GM20431 (cell line): ENCODE results near the gene LAMB4.

Experiments used
- in situ Hi-C: fragments of 300-500 bp; cut with MseI, MboI; formaldehyde crosslinking; loops from one replicate; pipeline ENCODE4 v1.15.0; 2020; ENCODE audit warnings: low sequenced_read_pairs; ENCODE audit not compliant: unreplicated experiment

The LAMB4 gene

DNA sequence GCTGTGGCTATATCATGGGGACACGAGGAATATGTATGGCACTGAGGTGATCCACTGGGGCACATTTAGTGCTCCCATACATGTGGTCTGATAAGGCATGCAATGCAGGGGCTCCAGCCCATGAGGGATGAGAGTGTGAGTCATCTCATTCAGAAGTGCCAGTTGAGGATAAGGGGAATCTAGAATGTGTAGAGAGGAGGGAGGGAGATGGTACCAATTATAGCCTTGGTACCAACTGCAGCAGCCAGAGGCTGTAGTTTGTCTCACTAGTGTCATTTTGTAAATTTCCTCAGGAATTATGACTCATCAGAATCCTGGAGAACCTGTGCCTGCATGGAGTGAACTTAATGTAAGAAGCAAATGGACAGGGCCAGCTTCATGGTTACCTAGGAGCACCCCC lies 46.2 kb downstream of the LAMB4 start:
- in situ Hi-C loops = no loop called here

DNA sequence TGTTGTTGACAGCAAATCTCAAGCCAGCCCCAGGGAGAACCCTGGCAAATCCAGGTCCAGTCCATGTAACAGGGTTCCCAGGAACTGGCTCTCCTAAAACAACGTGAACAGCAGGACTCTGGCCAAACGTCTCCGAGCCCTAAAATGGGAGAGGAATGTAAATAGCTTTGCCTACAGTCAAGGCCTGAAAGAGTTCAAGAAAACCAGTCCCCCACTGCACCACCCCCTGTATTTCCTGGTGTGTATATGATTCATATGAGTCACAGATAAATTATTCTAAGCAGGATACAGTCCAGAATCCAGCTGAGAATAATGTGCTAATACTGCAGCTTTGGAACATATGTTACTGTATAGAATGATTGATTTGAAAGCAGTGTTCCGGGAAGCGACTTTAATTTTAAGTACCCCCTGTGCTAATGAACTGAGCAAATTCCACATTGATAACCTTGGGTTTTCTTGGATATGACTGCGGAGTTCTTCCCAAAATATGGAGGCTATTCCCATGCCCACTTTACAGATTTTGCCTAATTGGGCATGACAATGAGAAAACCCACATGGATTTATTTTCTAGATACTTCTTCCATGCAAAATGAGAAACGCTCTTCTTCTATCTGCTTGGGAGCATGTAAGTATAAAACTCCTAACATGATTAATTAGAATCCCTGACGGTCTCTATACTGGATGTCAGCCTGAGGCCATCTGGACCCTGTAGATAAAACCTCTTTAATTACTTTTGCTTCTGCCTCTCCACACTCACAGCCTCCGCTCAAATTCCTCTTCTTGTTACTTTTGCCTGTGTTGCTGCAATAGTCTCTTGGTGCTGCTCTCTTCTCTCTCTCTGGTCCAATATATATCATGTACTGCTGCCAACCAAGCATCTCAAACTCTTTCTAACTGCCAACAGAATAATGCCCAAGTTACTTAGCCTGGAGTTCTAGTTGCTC lies 50.2 kb downstream of the LAMB4 start:
- in situ Hi-C loops = no loop called here

DNA sequence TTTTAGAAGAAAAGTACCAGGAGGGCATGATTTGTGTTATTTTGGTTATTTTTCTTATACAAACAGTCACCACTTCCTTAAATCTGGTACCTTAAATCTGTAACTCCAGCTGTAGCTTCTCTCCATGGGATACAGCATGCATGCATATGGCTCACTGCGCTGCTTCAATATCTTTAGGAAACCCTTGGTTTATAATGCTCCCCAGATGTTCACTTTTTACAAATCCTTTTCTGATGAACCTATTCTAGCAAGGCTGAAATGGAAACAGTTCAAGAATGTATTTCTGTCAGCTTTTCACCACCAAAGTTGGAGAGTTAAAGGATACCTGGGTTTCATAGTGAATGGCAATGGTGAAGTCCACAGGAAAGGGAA lies 50.9 kb downstream of the LAMB4 start:
- in situ Hi-C loops = no loop called here

DNA sequence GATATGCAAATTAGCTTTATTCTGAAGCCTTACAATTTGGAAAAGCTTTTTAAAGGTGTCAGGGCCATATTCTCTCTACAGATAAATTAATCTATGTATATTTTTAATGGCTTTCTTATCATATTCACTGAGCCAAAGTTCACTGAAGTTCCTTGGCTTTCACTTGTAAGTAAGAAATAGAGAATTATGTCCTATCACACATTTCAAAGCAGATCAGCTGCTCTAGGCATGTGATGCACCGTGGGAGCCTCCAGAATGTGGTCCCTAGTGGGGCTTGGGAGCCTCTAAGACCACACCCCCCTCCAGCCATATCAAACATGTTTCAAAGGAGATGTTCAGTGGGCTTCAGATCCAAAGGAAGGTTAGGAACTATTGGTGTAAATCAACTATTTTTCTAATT lies 51.5 kb downstream of the LAMB4 start:
- in situ Hi-C loops = no loop called here

DNA sequence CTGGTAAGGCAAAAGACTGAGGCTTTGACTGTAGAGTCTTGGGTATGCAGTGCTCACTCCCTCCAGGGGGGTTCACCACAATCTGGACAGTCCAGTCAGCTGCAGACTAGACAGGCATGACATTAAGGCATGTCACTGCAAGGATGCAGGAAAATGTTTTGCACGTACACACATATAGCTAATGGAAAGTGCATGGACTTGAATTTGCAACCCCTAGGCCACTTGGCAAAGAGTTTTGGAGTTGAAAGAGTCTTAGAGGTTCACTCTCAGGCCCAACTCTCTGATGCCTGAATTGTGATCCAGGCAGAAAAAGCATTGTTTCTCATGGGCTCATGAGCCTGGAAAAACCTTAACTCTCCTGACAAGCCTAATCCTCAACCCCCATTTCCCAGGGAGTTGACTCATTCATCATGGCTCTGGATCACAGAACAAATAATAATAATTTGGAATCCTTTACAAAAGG lies 51.9 kb downstream of the LAMB4 start:
- in situ Hi-C loops = no loop called here

DNA sequence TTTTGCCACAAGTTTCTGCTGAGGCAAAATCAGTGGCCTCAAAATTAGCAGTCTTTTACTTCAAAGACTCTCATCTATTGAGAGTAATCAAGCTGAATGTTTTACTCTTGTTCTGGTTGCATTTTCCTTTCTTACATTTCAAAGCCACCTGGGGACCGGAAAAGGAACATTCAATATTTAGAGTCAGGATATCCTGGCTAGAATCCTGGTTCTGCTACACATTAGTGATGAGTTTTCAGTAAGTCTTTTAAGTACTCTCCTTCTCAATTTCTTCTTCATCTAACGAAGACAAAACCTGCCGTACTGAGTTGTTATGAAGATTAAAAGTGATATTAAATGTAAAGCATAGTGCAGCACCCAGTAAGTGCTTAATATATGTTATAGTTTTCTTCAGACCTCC lies 52.5 kb downstream of the LAMB4 start:
- in situ Hi-C loops = no loop called here

DNA sequence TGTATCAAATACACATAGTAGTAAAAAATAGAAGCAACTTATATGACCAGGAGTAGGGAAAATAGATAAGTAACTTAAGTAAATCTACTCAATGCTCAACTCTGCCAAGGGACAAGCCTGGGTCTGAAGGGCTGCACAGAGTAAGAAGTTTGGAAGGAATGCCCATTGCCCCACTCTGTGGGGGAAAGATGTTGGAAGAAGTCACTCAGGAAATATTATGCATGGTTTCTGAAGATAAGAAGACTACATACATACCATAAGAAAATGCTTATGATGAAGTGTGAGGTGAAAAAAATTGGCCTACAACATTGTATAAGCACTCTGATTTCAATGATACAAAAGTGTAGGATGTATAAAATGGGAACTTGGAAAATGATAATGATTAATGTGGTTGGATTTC lies 54.0 kb downstream of the LAMB4 start:
- in situ Hi-C loops = no loop called here

DNA sequence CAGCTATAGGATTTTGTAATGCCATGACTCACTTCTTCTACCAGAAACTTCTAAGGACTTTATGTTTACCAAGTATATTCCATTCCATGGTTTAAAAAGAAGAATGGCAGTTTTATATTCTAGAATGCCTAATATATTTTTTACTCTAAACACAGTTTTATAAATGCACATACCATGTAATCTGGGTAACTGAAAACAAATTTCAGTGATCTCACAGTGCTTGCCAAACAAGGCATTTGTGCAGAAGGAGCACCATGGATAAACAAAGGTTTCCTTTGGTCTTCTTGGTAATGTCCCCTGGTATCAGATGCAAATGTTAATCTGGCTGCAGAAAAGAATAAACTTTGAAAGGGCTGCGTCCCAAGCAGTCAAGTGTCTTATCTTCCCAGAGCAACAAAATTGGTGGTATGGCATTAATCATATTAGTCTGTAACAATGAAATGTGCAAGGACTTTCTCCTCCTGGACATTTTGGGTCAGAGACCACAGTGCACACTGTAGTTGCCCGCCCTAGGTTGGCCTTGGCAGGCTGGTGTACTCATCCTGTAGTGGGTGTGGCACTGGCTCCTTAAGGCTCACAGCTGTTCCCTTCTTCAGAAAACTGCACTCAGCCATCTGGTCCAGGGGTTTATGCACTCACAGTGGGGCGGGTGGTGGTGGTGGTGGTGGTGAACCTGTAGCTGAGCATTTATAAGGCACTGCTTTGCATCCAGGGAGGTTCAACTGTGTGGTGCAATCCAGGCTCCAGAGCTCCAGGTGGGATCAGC lies 56.7 kb downstream of the LAMB4 start:
- in situ Hi-C loops = no loop called here

DNA sequence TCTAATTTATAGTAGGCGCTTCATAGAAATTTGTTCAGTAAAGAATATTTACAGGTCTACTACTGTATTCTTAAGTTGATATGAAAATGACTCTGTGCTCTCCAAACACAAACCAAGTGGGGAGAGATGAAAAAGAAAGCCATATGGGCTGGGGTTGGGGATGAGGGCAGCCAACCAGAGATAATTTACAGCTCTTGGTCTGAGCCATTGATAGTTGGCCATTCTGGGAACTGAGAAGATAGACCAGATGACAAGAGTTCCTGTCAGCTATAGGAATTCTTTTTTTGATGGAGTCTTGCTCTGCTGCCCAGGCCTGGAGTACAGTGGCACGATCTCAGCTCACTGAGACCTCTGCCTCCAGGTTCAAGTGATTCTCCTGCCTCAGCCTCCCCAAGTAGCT lies 57.4 kb downstream of the LAMB4 start:
- in situ Hi-C loops = no loop called here

DNA sequence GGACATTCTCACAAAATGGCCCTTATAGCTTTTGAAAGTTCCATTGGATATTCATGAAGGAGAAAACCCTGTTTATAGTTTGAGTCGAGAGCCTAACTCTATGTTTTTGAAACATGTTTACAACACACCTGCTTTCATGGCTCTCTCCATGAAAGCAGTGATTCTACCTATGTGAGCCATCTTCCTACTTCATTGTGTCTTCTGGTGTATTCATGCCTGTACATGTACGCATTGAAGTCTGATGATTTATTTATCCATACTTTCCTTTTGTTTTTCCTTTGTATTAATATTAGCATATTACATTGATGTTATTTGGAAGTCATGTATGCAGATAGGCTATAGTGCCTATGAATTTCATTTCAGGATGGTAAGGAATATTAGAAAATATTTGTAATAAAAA lies 58.0 kb downstream of the LAMB4 start:
- in situ Hi-C loops = no loop called here

DNA sequence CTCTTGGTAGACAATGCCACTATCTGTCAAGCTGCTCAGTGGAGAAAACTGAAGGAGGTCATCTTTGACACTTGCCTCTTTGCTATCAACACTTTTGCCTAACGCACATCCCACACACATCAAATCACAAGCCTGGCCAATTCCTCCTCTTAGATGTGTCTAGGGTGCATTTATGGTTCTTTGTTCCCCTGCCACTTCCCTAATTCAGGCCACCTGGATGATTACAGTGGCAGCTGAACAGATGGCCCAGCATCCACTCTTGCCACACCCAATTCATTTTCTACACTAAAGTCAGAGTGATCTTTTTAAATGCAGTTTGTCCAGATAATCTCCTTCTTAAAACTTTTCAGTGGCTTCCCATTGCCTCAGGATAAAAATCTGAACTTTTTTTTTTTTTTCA lies 58.6 kb downstream of the LAMB4 start:
- in situ Hi-C loops = no loop called here

DNA sequence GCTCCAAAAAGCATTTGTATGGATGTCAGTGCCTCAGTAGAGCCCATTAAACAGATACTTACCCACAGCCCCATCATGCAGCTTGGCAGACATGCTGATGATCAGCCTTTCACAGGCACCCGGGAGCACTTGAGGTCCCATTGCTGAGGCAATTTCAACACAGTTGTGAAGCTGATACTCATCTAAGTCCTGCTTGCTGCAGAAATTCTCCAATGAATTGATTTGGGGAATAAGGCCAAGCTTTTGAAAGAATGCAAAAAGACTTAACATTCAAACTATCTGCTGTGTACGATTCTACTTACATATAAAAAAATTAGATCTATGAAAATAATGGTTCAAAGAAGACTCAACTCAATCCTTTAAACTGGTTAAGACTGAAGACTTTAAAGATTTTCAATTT lies 60.5 kb downstream of the LAMB4 start:
- in situ Hi-C loops = no loop called here

DNA sequence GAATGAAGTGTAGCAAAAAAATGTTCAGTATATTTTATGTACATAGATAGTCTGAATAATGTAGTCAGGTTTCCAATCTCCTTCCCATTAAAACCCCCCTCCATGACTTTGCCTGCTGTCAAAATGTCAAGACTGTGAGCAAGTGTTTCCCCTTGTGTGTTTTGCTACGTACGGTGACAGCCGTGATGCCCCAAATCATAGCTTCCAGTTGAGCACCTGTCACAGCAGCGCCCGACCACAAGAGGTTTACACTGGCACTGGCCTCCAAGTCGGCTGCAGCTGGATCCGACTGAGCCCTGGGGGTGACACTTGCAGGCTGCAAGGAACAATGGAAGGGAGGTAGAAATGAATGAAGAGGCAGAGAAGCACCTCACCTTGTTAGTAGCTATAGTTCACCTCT lies 62.3 kb downstream of the LAMB4 start:
- in situ Hi-C loops = no loop called here

DNA sequence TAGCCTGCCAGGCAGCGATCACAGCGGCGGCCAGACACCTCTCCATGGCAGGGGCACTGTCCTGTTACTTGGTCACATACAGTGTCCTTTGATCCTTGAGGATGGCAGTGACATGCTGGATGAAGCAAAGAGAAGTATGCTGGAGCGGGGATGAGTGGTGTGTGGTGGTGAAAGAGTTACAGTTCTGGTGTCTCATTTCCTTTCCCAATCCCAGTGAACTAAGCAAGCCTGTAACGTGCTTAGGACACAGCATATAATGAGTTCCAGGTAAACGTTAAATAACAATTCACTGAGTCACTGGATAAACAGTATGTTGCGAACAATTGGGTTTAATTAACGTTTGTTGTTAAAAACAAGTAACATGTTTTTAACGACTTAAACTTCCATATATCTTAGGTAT lies 63.7 kb downstream of the LAMB4 start:
- in situ Hi-C loops = no loop called here

DNA sequence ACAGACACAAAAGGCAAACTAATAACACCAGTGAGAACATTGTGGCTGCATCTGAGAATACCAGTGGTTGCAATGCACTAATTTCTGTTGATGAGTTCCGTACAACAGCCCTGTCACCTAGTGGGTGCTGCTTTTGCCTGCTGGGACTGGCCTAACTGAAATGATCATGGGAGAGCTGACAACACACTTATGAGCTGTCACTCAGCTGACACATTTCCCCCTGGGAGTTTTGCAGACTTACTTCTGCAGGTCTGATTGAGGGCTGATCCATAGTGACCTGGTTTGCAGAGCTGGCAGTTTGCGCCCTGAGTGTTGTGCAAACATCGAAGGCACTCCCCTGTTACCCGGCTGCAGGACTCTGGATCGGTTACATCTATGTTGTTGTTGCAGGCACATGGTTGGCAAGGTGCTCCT lies 66.6 kb downstream of the LAMB4 start:
- in situ Hi-C loops = no loop called here

DNA sequence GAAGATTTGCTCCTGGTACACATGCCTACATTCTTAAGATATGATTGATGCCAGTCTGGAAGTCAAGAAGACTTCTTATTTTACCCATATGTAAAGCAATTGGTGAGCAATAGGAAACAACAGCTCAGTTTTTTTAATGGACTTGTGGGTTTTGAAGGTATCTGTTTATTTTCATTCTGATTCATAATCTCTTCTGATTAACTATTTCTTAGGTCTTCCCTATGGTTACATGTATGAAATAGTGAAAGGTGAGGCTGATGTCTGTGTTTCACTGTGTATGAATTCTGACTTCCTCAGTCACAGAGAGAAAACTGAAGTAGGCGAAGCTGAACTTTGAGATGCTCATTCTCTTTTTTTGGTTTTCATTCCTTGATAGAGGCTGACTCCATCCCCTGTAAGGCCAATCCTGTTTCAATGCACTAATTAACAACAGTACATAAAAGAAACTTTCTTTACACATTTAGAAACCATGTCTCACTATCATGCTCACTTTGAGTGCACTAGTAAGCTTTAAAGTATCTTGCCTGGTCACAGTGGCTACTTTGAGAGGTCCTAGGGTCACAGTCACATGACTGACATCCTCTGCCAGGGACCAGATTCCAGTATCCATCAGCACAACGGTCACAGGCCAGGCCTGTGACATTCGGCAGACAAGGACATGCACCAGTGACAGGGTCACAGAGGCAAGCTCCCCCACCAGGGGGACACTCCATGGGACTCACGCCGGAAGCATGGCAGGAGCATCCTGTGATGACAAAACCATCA lies 67.7 kb downstream of the LAMB4 start:
- in situ Hi-C loops = no loop called here

DNA sequence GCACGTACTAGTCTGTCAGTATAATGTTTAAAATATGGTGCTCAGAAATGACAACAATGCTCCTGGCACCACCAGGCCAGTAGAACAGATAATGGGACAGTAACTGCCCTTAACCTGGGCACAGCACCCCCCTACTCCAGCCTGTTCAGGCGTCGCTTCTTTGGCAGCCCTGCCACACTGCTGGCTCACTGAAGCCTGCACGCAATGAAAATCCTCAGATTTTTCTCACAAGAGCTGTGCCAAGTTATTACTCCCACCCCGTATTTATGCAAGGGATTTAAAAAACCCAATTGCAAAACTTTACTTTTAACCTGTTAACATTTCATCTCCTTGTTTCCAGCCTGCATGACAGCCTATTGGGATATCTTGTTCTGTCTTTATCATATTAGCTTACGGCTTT lies 70.6 kb downstream of the LAMB4 start:
- in situ Hi-C loops = no loop called here

DNA sequence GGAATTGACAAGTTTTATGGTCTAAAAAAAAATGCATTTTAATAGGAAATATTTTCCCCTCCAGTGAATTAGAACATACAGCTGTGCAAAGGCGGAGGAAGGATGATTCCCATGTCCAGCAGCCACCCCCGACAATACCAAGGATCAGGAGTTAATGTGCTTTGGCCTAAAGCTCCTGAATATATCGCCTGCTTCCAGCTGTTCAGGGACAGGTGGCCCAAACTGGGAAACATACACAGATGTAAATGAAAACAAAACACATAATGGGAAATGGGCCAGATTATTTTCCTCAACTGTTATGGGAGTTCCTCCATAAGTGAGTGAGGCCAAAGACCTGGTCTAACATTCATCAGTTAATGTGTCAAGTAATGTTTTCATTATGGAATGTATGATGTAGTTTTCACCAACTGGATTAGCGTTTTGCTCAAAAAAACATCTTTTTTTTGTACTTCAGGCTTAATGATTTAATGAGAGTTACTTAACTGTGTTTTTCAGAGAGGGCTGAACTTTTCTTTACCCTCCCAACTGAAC lies 72.1 kb downstream of the LAMB4 start:
- in situ Hi-C loops = no loop called here

DNA sequence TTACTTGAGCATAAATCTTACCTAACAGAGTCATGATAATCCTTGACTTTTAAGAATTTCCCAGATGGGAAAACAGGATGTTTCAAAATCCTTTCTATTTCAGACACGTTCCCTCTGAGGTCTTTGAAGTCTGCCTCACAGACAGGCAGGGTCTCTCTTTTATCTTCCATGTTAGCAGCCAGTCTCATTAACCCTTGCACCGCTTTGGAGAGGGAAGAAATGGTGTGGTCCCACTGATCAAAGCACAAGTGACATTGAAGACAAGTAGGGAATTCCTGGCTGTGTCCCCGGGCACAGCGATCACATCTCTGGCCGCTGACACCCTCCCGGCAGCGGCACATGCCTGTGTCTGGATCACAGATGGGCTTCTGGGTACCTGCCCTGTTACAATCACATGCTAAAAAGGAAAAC lies 74.5 kb downstream of the LAMB4 start:
- in situ Hi-C loops = no loop called here

DNA sequence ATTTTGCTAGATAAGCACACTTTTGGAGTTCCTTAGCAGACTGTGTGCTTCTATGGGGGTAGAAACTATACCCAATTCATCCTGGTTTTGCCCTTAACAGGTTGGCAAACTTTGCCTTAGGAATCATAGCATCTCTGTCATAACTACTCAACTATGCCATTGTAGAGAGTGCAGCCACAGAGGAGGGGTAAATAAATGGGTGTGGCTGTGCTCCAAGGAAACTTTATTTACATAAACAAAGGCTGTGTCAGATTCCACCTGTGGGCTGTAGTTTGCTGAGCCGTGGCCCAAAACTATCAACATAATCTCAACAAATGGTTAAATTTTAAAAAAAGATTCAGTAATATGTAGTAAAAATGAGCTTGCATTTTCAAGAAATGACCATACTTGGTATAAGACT lies 75.6 kb downstream of the LAMB4 start:
- in situ Hi-C loops = no loop called here
